Stimulated activated CD4-positive, alpha-beta T cell treated with anti-CD3 and anti-CD28 coated beads, Interleukin-15, amount 100 ng/mL, for 24 hours (primary cell): ENCODE data around the gene LY6G6C.

Experiments used
- DNase-seq: peaks from one replicate; pipeline ENCODE4 v3.0.0-alpha.2; 2020

Gene LY6G6C

GRCh38 chr6:31740397-31741223, 19.1 kb upstream of the LY6G6C start:
- DNase-seq, result peak; percentile 58

- peak; percentile 98 for DNase-seq
Observed at GRCh38 chr6:31739639-31740396, 18.3 kb upstream of the LY6G6C start, which contains the start of gene MSH5. Gene MSH5, plus strand, starts transcription at chr6:31740005. Its CDS starts 462 bp downstream, at chr6:31740467.

- peak; percentile 79 for DNase-seq
Observed at GRCh38 chr6:31737991-31738979, 16.7 kb upstream of the LY6G6C start.

- no peak for DNase-seq
Observed at GRCh38 chr6:31737315-31737990, 15.9 kb upstream of the LY6G6C start.

DNA sequence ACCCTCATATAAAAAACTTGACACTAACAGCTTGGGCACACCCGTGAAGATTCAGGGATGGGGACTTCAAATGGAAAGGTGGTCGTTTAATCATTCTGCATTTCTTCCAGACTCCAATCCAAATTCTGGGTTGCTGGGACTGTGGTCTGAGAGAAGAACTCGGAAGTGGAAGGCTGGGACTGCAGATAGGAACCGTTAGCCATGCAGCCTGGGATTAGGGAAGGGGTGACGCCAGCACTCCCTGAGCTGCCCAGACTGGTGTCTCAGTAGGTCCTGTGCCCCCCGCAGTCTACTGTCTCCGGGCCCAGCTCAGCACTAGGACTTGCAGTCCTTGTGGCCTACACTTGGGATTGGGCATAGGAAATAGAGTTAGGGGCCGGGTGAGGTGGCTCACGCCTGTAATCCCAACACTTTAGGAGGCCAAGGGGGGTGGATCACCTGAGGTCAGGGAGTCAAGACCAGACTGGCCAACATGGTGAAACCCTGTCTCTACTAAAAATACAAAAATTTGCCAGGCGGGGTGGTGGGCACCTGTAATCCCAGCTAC, 15.3 kb upstream of the LY6G6C start:
- no peak for DNase-seq

DNA sequence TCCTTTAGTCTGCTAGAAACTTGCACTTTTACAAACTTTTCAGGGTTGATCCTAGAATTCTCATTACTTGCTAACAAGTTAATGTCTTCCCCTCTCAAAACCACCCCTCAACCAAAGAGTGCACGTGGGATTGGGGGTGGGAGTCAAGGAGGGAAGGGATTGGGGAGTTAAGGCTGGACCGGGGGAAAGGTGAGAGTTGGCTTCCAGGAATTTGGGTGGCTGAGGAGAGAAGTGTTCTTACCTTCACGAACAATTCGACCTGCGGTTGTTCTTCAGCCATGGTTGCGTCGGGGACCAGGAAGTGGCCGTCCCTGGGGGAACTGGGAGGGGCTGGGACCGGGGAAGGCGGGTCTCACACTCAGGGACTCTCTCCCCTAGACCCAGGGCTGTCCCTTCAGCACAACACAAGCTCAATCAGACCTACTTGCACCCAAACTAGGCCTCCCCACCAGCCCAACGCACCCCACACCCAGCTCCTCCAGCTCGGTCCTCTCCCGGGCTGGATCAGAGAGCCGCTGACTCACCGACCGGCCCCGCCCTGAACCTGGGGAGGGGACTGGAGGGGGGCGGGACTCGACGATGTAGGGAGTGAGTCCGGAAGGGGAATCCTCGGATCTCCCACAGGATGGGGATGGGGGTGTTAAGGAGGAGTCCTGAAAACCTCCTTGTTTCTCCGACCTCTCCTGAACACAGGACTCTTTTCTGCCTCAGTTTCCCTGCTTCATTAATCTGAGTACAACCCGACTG, 14.6 kb upstream of the LY6G6C start, which contains the start of gene CLIC1:
TSS of gene CLIC1 (minus strand) at position 510 of the 747 bp plus-strand sequence. CDS start at position 280, 230 bp downstream.
- DNase-seq, result peak; percentile 91

DNA sequence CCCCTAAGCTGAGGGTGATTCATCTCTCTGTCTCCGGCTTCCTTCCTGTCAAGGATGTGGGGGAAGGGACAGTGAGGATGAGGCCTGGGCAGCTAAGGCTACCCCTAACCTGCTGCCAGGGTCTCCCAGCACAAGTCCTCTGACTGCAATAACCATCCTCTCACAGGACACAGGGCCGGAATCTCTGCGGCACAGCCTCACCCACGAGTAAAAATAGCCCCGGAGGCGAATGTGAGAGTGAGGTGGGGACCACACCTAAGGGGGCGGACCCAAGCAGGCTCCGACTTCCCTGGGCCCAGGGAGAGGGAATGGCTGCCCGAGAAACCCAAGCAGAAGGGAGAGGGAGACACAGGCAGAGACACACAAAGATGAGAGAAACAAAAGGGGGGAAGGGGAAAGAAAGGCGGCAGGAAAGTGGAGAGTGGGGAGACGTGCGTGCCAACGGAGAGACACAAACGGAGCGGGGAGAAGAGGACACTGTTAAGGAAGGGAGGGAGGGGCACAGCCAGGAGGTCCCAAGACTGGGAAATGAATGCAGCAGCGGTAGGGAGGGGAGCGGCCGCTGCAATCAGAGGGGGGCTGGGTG, 13.4 kb upstream of the LY6G6C start:
- peak; percentile 69 for DNase-seq

GRCh38 chr6:31734247-31734820, 12.8 kb upstream of the LY6G6C start:
- no peak for DNase-seq

GRCh38 chr6:31733734-31734133, 12.2 kb upstream of the LY6G6C start:
- DNase-seq, result no peak

- no peak for DNase-seq
Observed at GRCh38 chr6:31732029-31732428, 10.5 kb upstream of the LY6G6C start.

- DNase-seq, result no peak
Observed at GRCh38 chr6:31730631-31731086, 9.1 kb upstream of the LY6G6C start.

- peak; percentile 74 for DNase-seq
Observed at GRCh38 chr6:31729979-31730630, 8.6 kb upstream of the LY6G6C start.

DNA sequence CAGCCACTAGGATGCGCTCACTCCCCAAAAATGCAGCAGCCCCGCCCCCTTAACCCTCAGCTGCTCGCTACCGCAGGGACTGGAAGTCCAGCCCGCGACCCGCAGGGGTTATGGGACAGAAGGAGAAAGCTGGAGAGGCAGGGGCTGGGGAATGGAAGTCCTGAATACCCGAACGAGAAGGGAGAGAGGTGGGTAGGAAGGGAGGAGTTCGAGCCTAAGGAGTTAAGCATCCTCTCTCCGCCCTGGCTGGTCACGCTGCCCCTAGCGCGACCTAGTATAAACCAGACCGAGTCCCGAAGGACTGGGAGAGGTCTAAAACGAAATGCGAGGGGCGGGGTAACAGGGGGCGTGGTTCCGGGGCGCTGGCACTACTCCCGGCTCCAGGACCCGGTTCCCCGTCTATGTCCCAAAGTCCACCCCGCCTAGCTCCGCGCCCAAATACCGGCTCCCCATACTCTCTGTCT, 8.0 kb upstream of the LY6G6C start:
- peak; percentile 87 for DNase-seq

GRCh38 chr6:31728767-31729514, 7.4 kb upstream of the LY6G6C start, which contains the start of gene DDAH2:
Gene DDAH2, minus strand, starts transcription at chr6:31729299. Its CDS starts 138 bp downstream, at chr6:31729161.
- no peak for DNase-seq

GRCh38 chr6:31727717-31728671, 6.4 kb upstream of the LY6G6C start:
- no peak for DNase-seq

DNA sequence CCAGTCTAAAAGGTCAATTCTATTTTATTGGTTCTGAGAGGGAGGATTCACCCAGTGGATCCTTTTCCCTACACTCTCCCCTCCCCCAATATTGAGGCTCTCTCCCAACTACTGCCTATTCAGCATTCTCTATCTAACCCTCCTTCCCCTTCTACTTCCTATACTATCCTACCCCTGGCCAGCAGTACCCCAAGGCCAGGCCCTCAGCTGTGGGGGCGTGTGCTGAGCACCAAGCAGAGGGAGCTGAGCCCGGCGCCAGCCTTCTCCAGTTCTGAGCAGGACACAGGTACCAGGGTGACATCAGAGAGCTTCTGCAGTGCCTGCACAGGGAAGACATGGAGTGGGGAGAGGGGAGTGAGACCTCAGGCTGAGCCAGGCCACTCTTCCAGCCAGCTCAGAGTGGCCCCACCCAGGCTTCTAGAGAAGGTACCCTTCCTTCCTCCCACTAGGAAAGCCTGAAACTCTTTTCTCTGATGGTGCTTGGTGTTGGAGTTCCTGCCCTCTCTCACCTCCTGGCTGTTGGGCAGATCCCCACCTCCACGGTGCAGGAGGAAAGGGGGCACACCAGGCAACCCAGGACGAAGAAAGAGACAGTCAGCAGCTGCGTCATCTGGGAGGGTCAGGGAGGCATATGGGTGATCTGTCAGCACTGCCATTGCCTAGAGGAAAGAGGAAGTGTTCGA, 5.6 kb upstream of the LY6G6C start:
- DNase-seq, result peak; percentile 27
